HG02759 (cell line): Measurements from ENCODE around the gene SRGAP2C.
"Not testable (repeated sequence)": the region's sequence is repeated elsewhere in the genome, so short reads cannot be mapped to it uniquely, and the experiment has no call there.

Source experiments
- ATAC-seq: cut with Tn5 transposase; IDR thresholded peaks from one replicate; pipeline ENCODE4 v1.9.1; 2021; ENCODE audit warnings: mild to moderate bottlenecking, moderate library complexity; ENCODE audit not compliant: unreplicated experiment

SRGAP2C gene

DNA sequence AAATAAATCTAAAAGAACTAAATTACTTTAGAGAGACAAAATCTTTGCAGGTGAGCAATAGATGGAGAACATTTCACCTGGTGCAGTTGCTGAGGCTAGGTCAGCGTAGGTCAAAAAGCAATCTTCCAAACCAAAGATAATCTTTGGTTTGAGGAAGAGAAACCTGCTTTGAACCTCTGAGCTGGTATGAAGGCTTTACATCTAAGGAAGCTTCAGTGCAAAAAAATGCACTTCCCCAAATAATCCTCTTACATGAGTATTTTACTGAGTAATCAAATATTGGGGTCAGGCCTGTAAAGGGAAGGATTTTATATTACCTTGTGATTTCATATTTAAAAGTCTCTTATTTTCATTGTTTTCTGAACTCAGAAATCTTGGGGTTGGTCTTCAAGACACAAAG lies 223.6 kb downstream of the SRGAP2C start:
- no peak for ATAC-seq

DNA sequence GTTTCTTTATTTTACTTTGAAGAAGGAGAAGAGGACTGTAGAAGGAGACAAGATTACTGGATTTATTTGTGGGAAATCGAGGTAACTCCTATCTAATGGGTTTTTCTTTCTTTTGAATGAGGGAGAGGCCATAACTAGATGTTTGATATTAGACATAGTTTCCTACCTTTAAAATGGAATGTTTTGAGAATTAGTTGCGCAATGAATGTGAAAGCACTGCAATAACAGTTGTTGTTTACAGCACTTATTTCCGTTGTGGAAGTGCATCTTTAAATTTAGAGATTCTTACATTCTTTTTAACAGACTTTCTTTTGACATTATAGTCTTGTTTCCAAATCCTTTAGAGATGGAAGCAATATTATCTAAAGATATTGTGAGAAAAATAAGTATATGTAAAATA lies 229.0 kb downstream of the SRGAP2C start:
- no peak for ATAC-seq

DNA sequence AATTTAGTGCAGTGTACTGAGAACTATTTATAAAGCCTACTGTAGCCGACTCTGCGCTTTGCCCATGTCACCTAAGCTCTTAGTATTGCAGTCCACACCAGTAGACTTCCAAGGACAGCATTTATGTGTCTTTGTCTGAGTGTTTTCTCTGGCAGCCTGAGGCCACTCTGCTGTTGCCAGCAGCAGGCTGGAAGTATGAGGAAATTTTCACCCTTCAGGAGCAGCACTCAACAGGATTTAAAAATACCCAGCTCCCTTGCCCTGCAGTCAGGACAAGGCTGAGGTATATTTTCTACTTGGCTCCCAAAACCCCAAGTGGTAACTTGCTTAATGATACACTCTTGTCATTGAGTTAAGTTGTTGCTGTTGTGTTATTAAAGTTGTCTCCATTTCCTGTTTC lies 230.1 kb downstream of the SRGAP2C start:
- ATAC-seq: no peak

DNA sequence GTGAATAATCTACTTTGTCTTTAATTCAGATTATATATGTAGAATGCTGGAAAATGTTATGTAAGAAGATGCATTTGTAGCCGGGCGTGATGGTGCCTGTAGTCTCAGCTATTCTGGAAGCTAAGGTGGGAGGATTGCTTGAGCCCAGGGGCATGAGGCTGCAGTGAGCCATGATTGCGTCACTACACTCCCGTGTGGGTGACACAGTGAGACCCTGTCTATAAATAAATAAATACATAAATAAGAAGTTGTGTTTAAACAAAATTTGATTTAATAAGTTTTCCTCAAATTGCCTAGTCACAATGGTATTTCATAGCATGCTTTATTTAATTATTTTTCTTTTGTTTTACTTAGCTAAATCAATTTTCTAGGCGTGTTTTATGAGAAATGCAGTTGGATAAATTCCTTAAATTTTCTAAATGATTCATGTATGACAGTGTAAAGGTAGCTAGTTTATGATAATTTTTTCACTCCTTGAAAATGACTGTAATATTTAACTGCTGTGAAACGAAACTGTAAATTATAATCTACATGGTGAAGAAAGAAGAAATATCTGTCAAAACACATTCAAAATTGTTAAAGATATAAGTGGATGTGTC lies 232.6 kb downstream of the SRGAP2C start:
- ATAC-seq: no peak

DNA sequence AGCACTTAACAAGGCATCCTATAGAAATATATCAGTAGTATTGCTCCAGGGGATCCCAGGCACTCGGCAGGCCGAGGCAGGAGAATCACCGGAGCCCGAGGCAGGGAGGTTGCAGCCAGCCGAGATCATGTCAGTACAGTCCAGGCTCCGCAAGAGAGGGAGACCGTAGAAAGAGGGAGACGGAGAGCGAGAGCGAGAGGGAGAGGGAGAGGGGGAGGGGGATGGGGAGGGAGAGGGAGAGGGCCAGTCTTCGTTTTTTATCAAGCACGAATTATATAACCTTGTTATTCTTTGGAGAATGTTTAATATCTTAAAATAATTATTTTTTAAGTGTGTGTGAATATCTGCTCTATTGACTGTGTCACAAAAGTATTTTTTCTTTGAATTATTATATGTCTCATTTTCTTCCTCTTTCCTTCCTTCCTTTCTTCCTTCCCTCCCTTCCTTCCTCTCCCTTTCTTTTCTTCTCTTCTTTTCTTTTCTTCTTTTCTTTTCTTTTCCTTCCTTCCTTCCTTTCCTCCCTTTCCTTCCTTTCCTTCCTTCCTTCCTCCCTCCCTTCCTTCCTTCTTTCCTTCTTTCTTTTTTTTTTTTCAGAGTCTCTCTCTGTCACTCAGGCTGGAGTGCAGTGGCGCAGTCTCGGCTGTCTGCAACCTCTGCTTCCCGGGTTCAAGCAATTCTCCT lies 233.7 kb downstream of the SRGAP2C start:
- ATAC-seq: no peak

DNA sequence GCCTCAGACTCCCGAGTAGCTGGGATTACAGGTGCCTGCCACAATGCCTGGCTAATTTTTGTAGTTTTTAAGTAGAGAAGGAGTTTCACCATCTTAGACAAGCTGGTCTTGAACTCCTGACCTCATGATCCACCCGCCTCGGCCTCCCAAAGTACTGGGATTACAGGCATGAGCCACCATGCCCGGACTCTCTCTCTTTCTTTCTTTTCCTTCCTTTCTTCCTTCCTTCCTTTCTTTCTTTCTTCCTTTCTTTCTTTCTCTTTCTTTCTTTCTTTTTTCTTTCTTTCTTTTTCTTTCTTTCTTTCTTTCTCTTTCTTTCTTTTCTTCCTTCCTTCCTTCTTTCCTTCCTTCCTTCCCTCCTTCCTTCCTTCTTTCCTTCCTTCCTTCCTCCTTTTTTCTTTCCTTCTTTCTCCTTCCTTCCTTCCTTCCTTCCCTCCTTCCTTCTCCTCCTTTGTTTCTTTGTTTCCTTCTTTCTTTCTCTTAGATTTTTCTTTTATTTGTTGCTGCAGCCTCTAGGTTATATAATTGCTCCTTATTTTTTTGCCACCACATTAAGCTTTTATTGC lies 234.4 kb downstream of the SRGAP2C start:
- not testable (repeated sequence) for ATAC-seq

DNA sequence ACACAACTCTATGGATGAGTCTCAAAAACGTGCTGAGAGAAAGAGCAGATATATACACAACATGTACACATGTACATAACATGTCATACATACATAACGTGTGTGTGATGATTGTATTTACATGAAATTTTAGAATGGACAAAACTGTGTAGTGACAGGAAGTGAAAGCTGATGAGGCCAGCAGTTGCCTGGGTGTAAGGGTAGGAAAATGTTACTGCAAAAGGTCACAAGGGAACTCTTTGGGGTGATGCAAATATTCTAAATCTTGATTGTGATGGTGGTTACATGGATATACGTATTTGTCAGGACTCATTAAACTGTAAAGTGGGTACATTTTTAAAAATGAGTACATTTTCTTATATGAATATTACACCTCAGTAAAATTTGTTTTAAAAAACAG lies 236.7 kb downstream of the SRGAP2C start:
- not testable (repeated sequence) for ATAC-seq

DNA sequence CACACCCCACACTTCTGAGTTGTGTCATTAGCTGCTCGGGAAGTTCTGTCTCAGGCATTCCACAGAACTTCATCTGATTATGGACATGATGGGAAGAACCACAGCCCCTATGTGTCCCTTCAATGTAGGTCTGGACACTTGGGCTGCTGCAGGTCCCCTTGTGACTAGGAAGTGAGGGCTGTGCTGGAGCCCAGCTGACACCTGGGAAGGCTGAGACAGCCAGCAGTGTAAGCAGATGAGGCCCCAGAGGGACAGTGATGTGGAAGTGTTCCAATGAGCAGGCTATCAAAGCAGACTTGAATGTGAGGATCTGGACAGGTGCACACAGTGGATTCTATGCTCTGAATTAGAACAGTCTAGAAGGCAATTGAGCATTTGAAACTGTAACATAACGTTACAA lies 239.2 kb downstream of the SRGAP2C start:
- not testable (repeated sequence) for ATAC-seq

DNA sequence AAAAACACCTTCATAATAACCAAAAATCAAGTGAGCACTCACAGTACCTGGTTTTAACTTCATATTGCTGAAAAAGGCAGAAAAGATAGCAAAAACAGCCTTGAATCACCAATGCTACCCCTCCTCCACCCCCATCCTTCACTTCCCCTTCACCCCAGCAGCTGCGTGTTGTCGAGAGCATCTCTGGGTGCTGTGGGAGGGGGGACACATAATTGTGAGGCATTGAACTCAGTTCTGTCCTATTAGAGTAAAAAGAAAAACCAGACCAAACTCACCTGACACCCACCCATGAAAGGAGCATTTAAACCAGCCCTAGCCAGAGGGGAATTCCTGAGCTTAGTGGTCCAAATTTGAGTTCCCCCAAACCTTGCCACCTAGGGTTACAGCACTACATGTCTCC lies 248.7 kb downstream of the SRGAP2C start:
- ATAC-seq: not testable (repeated sequence)

DNA sequence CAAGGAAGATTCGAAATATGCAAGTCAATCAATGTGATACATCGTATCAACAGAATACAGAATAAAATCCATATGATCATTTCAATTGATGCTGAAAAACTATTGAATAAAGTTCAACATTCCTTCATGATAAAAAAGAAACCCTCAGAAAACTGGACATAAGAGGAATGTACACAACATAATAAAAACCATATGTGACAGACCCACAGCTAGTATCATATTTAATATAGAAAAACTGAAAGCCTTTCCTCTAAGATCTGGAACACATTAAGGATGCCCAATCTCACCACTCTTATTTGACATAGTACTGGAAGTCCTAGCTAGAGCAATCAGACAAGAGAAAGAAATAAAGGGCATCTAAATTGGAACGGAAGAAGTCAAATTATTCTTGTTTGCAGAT lies 254.1 kb downstream of the SRGAP2C start:
- not testable (repeated sequence) for ATAC-seq

DNA sequence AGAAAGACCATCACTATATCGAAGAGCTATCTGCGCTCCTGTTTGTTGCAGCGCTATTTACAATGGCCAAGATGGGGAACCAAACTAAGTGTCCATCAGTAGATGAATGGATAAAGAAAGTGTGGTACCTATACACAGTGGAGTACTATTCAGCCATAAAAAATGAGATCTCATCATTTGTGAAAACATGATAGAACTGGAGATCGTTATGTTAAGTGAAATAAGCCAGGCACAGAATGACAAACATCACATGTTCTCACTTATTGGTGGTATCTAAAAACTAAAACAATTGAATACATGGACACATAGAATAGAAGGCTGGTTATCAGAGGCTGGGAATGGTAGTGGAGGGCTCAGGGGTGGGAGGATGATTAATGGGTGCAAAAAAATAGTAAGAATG lies 256.2 kb downstream of the SRGAP2C start:
- no peak for ATAC-seq
